IMR-90 (cell line): ENCODE data around the gene DNMT3A. TPM values are rescaled to one million over a fixed set of nuclear protein-coding genes. Genes with fewer than 3 reads are reported as not detected.
A peak's percentile ranks its signal among the peaks of the same experiment; 100 is the strongest.

Experiments used
- ATAC-seq: fragments of 200-7000 bp; cut with Tn5 transposase; 2 replicates; pipeline ENCODE4 v1.9.1; 2020; ENCODE audit warnings: low read depth, mild to moderate bottlenecking, moderate library complexity
- BruUV-seq: library from RNA; stranded (reverse); fragments of 400-500 nt; replicated peaks from 2 replicates; lab custom pipeline; 2021; lab: Mats Ljungman, UMichigan
- CTCF ChIA-PET: fragments of 300-600 bp; formaldehyde crosslinking; extraction: SDS; loops from one replicate; lab custom pipeline; 2021; ENCODE audit warnings: antibody characterized with exemption; lab: Yijun Ruan, JAX
- POLR2A ChIA-PET: fragments of 300-600 bp; sonication (Branson Sonifier 250); formaldehyde crosslinking; loops from one replicate; lab custom pipeline; 2022; ENCODE audit warnings: antibody characterized with exemption; ENCODE audit not compliant: unreplicated experiment; lab: Charles Lee
- DNase-seq: peaks from one replicate; pipeline ENCODE4 v3.0.0; 2013
- H2AFZ ChIP-seq: replicated peaks from 2 replicates; pipeline ENCODE3; 2013; ENCODE audit warnings: low read length, mild to moderate bottlenecking; ENCODE audit not compliant: poor library complexity
- H2AK5ac ChIP-seq: 2 replicates; pipeline ENCODE4 v1.6.1; 2013; ENCODE audit warnings: low read depth, low read length, inconsistent platforms
- H2AK9ac ChIP-seq: replicated peaks from 2 replicates; pipeline ENCODE3; 2013; ENCODE audit warnings: mild to moderate bottlenecking, low read depth, low read length, moderate library complexity; ENCODE audit not compliant: poor library complexity
- H2BK120ac ChIP-seq: 2 replicates; pipeline ENCODE4 v1.6.1; 2013; ENCODE audit warnings: low read depth, low read length, inconsistent platforms
- H2BK15ac ChIP-seq: 3 replicates; pipeline ENCODE4 v1.6.1; 2013; ENCODE audit warnings: low read depth, low read length, inconsistent platforms
- H2BK20ac ChIP-seq: 2 replicates; pipeline ENCODE4 v1.6.1; 2013; ENCODE audit warnings: low read depth, mild to moderate bottlenecking, inconsistent platforms, low read length, moderate library complexity
- H2BK5ac ChIP-seq: 2 replicates; pipeline ENCODE4 v1.6.1; 2013; ENCODE audit warnings: mild to moderate bottlenecking, low read depth, low read length, inconsistent platforms; ENCODE audit not compliant: poor library complexity, severe bottlenecking
- H3K14ac ChIP-seq: replicated peaks from 2 replicates; pipeline ENCODE4 v1.6.1; 2013; ENCODE audit warnings: low read depth, low read length, inconsistent platforms
- H3K18ac ChIP-seq: 2 replicates; pipeline ENCODE4 v1.6.1; 2013; ENCODE audit warnings: low read depth, low read length, control low read depth
- H3K23ac ChIP-seq: 2 replicates; pipeline ENCODE4 v1.6.1; 2013; ENCODE audit warnings: low read depth, low read length, inconsistent platforms
- H3K27ac ChIP-seq: 2 replicates; pipeline ENCODE4 v1.5.1; 2013; ENCODE audit warnings: mild to moderate bottlenecking, control low read depth, low read length; ENCODE audit not compliant: insufficient read depth
- H3K27me3 ChIP-seq: 2 replicates; pipeline ENCODE4 v1.6.1; 2013; ENCODE audit warnings: low read length; ENCODE audit not compliant: control insufficient read depth, insufficient read depth
- H3K36me3 ChIP-seq: 2 replicates; pipeline ENCODE4 v1.6.1; 2013; ENCODE audit warnings: low read length, mixed read lengths; ENCODE audit not compliant: control insufficient read depth, insufficient read depth
- H3K4ac ChIP-seq: 2 replicates; pipeline ENCODE4 v1.6.1; 2013; ENCODE audit warnings: low read depth, low read length, inconsistent platforms
- H3K4me1 ChIP-seq: 2 replicates; pipeline ENCODE4 v1.6.1; 2013; ENCODE audit warnings: low read length, mixed read lengths; ENCODE audit not compliant: control insufficient read depth, insufficient read depth
- H3K4me2 ChIP-seq: 2 replicates; pipeline ENCODE4 v1.6.1; 2013; ENCODE audit warnings: low read depth, mild to moderate bottlenecking, control low read depth, low read length, moderate library complexity
- H3K4me3 ChIP-seq: 2 replicates; pipeline ENCODE4 v1.5.1; 2013; ENCODE audit warnings: low read depth, mild to moderate bottlenecking, control low read depth, low read length, moderate library complexity; ENCODE audit not compliant: insufficient read depth
- H3K56ac ChIP-seq: 2 replicates; pipeline ENCODE4 v1.6.1; 2013; ENCODE audit warnings: low read length, inconsistent platforms; ENCODE audit not compliant: insufficient read depth; ENCODE audit errors: extremely low read depth
- H3K79me1 ChIP-seq, 2 experiments: 2 replicates each; pipeline ENCODE4 v1.6.1; 2013; ENCODE audit warnings: low read length in 2 of 2, inconsistent platforms in 1 of 2, low read depth in 1 of 2
- H3K9ac ChIP-seq: 2 replicates; pipeline ENCODE4 v1.6.1; 2013; ENCODE audit warnings: low read depth, low read length, control low read depth
- H3K9me1 ChIP-seq: 2 replicates; pipeline ENCODE4 v1.6.1; 2013; ENCODE audit warnings: low read length, inconsistent platforms; ENCODE audit not compliant: insufficient read depth
- H3K9me3 ChIP-seq: 2 replicates; pipeline ENCODE4 v1.6.1; 2013; ENCODE audit warnings: low read length; ENCODE audit not compliant: control insufficient read depth, insufficient read depth
- H4K20me1 ChIP-seq: 2 replicates; pipeline ENCODE4 v1.6.1; 2013; ENCODE audit warnings: low read length, inconsistent platforms; ENCODE audit not compliant: insufficient read depth
- H4K5ac ChIP-seq: 2 replicates; pipeline ENCODE4 v1.6.1; 2013; ENCODE audit warnings: mild to moderate bottlenecking, low read depth, low read length, control low read depth
- H4K8ac ChIP-seq, 2 experiments: 2 replicates each; pipeline ENCODE4 v1.6.1; 2013; ENCODE audit warnings: low read depth in 2 of 2, low read length in 2 of 2, control low read depth in 1 of 2, inconsistent platforms in 1 of 2
- H4K91ac ChIP-seq: 2 replicates; pipeline ENCODE4 v1.6.1; 2013; ENCODE audit warnings: low read depth, low read length, inconsistent platforms; ENCODE audit not compliant: insufficient read depth
- BHLHE40 ChIP-seq: fragments of 150-350 bp; IDR thresholded peaks from 2 replicates; pipeline ENCODE4 v1.6.1; 2016; ENCODE audit warnings: mild to moderate bottlenecking, low read depth, low read length
- FOS ChIP-seq: fragments of 150-350 bp; IDR thresholded peaks from 2 replicates; pipeline ENCODE4 v1.6.1; 2016; ENCODE audit warnings: low read depth, low read length
- POLR2A ChIP-seq: IDR thresholded peaks from 2 replicates; pipeline ENCODE4 v1.6.1; 2012; ENCODE audit warnings: mild to moderate bottlenecking, low read depth, low read length
- RAD21 ChIP-seq: IDR thresholded peaks from 2 replicates; pipeline ENCODE4 v1.6.1; 2012; ENCODE audit warnings: low read length, improper control_type of control experiment
- RFX5 ChIP-seq: IDR thresholded peaks from 2 replicates; pipeline ENCODE4 v1.8.0; 2012; ENCODE audit warnings: low read depth, mild to moderate bottlenecking, low read length, moderate library complexity
- SMC3 ChIP-seq: fragments of 150-350 bp; IDR thresholded peaks from 2 replicates; pipeline ENCODE4 v1.6.1; 2016; ENCODE audit warnings: low read depth, mild to moderate bottlenecking, antibody characterized with exemption, low read length, moderate library complexity
- USF2 ChIP-seq: fragments of 150-350 bp; IDR thresholded peaks from 2 replicates; pipeline ENCODE4 v1.6.1; 2017; ENCODE audit warnings: mild to moderate bottlenecking, antibody characterized with exemption, low read length, low read depth
- WGBS, 2 experiments: methylation state at CpG; one replicate each; pipeline versions ENCODE4 v1.1.5 to v1.1.7; 2013; ENCODE audit warnings: missing lambda C conversion rate in 2 of 2; ENCODE audit not compliant: insufficient read length in 1 of 2; ENCODE audit errors: extremely low coverage in 2 of 2; 5-methylcytosine and 5-hydroxymethylcytosine counted together
- dilution Hi-C: fragments of 300-500 bp; cut with HindIII; formaldehyde crosslinking; loops from one replicate; pipeline ENCODE4 v1.14.3; 2018; ENCODE audit warnings: low sequenced_read_pairs; ENCODE audit not compliant: unreplicated experiment
- in situ Hi-C: fragments of 300-500 bp; cut with MboI; formaldehyde crosslinking; loops from 3 replicates; pipeline ENCODE4 v1.14.3; 2019; ENCODE audit warnings: low sequenced_read_pairs, inconsistent platforms, mixed read lengths
- intact Hi-C: fragments of 100-400 bp; cut with micrococcal nuclease; formaldehyde crosslinking; loops from 2 replicates; pipeline ENCODE4 v1.10.0; 2022
- polyA plus RNA-seq, 3 experiments: library from polyadenylated mRNA; depleted of rRNA; stranded (reverse); fragments of >200 nt; gene quantifications; 2 replicates each; pipeline ENCODE4 v1.2.3, GENCODE V29; 2012; ENCODE audit warnings: low replicate concordance in 1 of 3
- total RNA-seq: library from RNA; depleted of rRNA; stranded (reverse); fragments of >200 nt; gene quantifications from 2 replicates; pipeline ENCODE4 v1.2.3, GENCODE V29; 2012

Gene DNMT3A
- total and polyA plus RNA-seq, 2 of the 4 experiments (the other 2 are of a cell fraction), result 4.4 to 9.7 TPM

DNA sequence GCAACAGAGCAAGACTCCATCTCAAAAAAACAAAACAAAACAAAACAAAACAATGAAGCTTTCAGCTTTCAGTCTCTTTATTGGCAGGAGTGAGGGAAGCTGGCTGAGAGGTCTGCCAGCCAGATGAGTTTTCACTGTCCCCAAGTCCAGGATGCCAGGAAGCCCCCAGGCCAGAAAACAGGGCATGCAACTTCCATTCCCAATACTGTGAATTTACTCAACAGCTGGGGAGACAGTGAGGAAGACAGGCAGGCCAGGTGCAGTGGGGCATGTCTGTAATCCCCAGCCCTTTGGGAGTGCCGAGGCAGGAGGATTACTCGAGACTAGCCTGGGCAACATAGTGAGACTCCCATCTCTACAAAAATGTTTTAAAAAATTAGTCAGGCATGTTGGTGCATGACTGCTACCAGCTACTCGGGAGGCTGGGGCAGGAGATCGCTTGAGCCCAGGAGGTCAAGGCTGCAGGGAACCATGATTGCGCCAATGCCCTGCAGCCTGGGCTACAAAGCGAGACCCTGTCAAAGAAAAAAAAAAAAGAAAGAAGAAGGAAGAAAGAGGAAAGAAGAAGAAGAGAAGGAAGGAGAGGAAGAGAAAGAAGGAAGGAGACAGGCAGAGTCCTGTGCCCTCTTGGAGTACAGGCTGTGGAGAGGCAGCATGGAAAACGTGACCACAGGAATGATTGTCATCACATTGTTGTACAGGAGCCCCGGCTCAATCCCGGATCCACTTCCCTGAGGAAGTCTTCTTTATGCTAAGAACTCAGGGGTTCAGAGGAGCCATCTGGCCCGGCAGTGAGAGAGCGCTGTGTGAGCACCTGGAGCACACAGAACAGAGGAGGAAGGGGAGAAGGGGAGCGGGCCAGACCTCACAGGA, 144.2 kb downstream of the DNMT3A start:
- no peak overlapping the region for H3K14ac ChIP-seq
- intact Hi-C loops, result loop anchor here (2.0 to 10.0 kb wide), 4 partner anchors 69 to 363 kb away; partner anchors contain the start of gene EFR3B
- ChIA-PET POLR2A (no interaction called here), CTCF (interaction anchor here (2.3 to 2.7 kb wide), 2 partner anchors 222 to 225 kb away, joined by 14 to 16 read pairs; no protein-coding TSS in a partner anchor)
- H3K56ac ChIP-seq, result no peak overlapping the region
- DNase-seq (peak; percentile 28), ATAC-seq (peak; percentile 51)
- no peak overlapping the region; a peak in 1 of 4 replicates for H4K8ac ChIP-seq
- H2BK120ac ChIP-seq, result no peak overlapping the region
- no peaks in the 10 kb centered on the region for H3K27me3 ChIP-seq
- H2AFZ ChIP-seq, result peak overlapping the region; percentile 86
- no peak overlapping the region for H3K18ac ChIP-seq
- peak overlapping the region; percentile 66; the same call in 1 of the 2 replicates for H3K23ac ChIP-seq
- BruUV-seq, result no TSS peak
- H3K79me1 ChIP-seq, result no peaks in the 10 kb centered on the region
- H2AK5ac ChIP-seq, result no peak overlapping the region
- H3K4me2 ChIP-seq, result no peak overlapping the region
- no peaks in the 10 kb centered on the region for H3K36me3 ChIP-seq
- H2BK20ac ChIP-seq, result no peak overlapping the region
- H4K91ac ChIP-seq, result no peak overlapping the region
- no peak overlapping the region for H2BK15ac ChIP-seq
- in situ Hi-C loops, result no loop called here
- TF ChIP-seq FOS (no peak), RAD21 (no peak), USF2 (no peak), SMC3 (no peak), BHLHE40 (peak; percentile 59; the same call in 1 of the 2 replicates), POLR2A (no peak), RFX5 (no peak)
- H3K4ac ChIP-seq, result no peak overlapping the region
- H2AK9ac ChIP-seq, result peak overlapping the region; percentile 66
- peaks cover 1% of the 10 kb centered on the region; the same call in 1 of the 2 replicates for H3K4me1 ChIP-seq
- H3K9me3 ChIP-seq, result no peaks in the 10 kb centered on the region
- no peaks in the 10 kb centered on the region; the same call in 1 of the 2 replicates for H3K9me1 ChIP-seq
- H4K20me1 ChIP-seq, result no peaks in the 10 kb centered on the region
- H3K27ac ChIP-seq, result no peak overlapping the region
- WGBS, 2 experiments, result 83% methylated on average over 5 of the region's 12 CpGs; no CpG with 5 or more reads in 1 of the 2 experiments
- no peak overlapping the region for H3K9ac ChIP-seq
- H4K5ac ChIP-seq, result no peak overlapping the region
- dilution Hi-C loops, result no loop called here
- H2BK5ac ChIP-seq, result no peak overlapping the region
- no peak overlapping the region for H3K4me3 ChIP-seq
